OCI-LY7 (cell line): ENCODE data around the gene SPAG4. TPM values are rescaled to one million over a fixed set of nuclear protein-coding genes. Genes with fewer than 3 reads are reported as not detected.

ENCODE experiments used
- BruUV-seq: library from RNA; stranded (reverse); fragments of 400-500 nt; replicated peaks from 2 replicates; lab custom pipeline; 2021; lab: Mats Ljungman, UMichigan
- CTCF ChIA-PET: fragments of 300-600 bp; sonication (Branson Sonifier 250); formaldehyde crosslinking; loops from one replicate; lab custom pipeline; 2022; ENCODE audit warnings: antibody characterized with exemption; ENCODE audit not compliant: unreplicated experiment; lab: Charles Lee
- POLR2A ChIA-PET: fragments of 300-600 bp; sonication (Branson Sonifier 250); formaldehyde crosslinking; loops from one replicate; lab custom pipeline; 2022; ENCODE audit warnings: antibody characterized with exemption; lab: Charles Lee
- DNase-seq: peaks from one replicate; pipeline ENCODE4 v3.0.0-alpha.2; 2015; ENCODE audit warnings: low spot score
- H2AFZ ChIP-seq: fragments of 200-600 bp; sonication (generic), shearing (Covaris generic); 2 replicates; pipeline ENCODE4 v1.6.1; 2014; ENCODE audit warnings: mild to moderate bottlenecking, antibody characterized with exemption, low read length, moderate library complexity
- H3K27ac ChIP-seq: fragments of 200-600 bp; sonication (generic); 2 replicates; pipeline ENCODE4 v1.5.1; 2014; ENCODE audit warnings: mixed run types, low read depth, mild to moderate bottlenecking, moderate library complexity, low read length, inconsistent platforms; ENCODE audit not compliant: poor library complexity, severe bottlenecking
- H3K36me3 ChIP-seq: fragments of 200-600 bp; sonication (generic); 2 replicates; pipeline ENCODE4 v1.6.1; 2014; ENCODE audit warnings: mild to moderate bottlenecking, antibody characterized with exemption, low read length, moderate library complexity, mixed read lengths; ENCODE audit not compliant: insufficient read depth
- H3K4me1 ChIP-seq: fragments of 200-600 bp; sonication (generic); 2 replicates; pipeline ENCODE4 v1.5.1; 2014; ENCODE audit warnings: mild to moderate bottlenecking, low read length; ENCODE audit not compliant: insufficient read depth, poor library complexity, severe bottlenecking
- H3K4me2 ChIP-seq: fragments of 200-600 bp; sonication (generic); 2 replicates; pipeline ENCODE4 v1.6.1; 2014; ENCODE audit warnings: mild to moderate bottlenecking, low read length
- H3K4me3 ChIP-seq: fragments of 200-600 bp; sonication (generic); 2 replicates; pipeline ENCODE4 v1.5.1; 2014; ENCODE audit warnings: mild to moderate bottlenecking, low read depth, low read length; ENCODE audit not compliant: poor library complexity, severe bottlenecking
- H3K79me2 ChIP-seq: fragments of 200-600 bp; sonication (generic); 2 replicates; pipeline ENCODE4 v1.6.1; 2016; ENCODE audit warnings: low read depth, mild to moderate bottlenecking, low read length, moderate library complexity, mixed read lengths; ENCODE audit not compliant: insufficient read depth
- H3K9me2 ChIP-seq: fragments of 200-600 bp; sonication (generic); 2 replicates; pipeline ENCODE4 v1.6.1; 2016; ENCODE audit warnings: mild to moderate bottlenecking, low read length, mixed read lengths; ENCODE audit not compliant: insufficient read depth
- H3K9me3 ChIP-seq: fragments of 200-600 bp; sonication (generic); 2 replicates; pipeline ENCODE4 v1.6.1; 2014; ENCODE audit warnings: mild to moderate bottlenecking, mixed run types, low read length, mixed read lengths
- H4K20me1 ChIP-seq: fragments of 200-600 bp; sonication (generic); 2 replicates; pipeline ENCODE4 v1.6.1; 2014; ENCODE audit warnings: mild to moderate bottlenecking, antibody characterized with exemption, low read length, moderate library complexity, mixed read lengths; ENCODE audit not compliant: insufficient read depth
- EZH2phosphoT487 ChIP-seq: fragments of 200-600 bp; sonication (generic); IDR thresholded peaks from 2 replicates; pipeline ENCODE4 v1.6.1; 2018; ENCODE audit warnings: low read depth, borderline replicate concordance, mild to moderate bottlenecking, mixed run types, antibody characterized with exemption, low read length, moderate library complexity, mixed read lengths
- intact Hi-C: fragments of 100-400 bp; cut with micrococcal nuclease; formaldehyde crosslinking; loops from one replicate; pipeline ENCODE4 v1.10.0; 2022; ENCODE audit not compliant: unreplicated experiment
- total RNA-seq, 2 experiments: library from RNA; depleted of rRNA in 1 of 2; stranded (reverse); fragments of >200 nt in 1 of 2; shearing (Covaris generic) in 1 of 2; gene quantifications; 2 replicates each; pipeline ENCODE4 v1.2.3, GENCODE V29; 2014 to 2022
- TF ChIP-seq, protein P1 (sequence below): fragments of 200-600 bp; sonication (generic); conservative IDR thresholded peaks from 2 replicates; pipeline ENCODE4 v1.5.1; 2014; ENCODE audit warnings: mild to moderate bottlenecking, antibody characterized with exemption, low read length, moderate library complexity, mixed read lengths

Gene SPAG4
- total RNA-seq, 2 experiments from 2014 or later, result 24.7 to 64.2 TPM

DNA sequence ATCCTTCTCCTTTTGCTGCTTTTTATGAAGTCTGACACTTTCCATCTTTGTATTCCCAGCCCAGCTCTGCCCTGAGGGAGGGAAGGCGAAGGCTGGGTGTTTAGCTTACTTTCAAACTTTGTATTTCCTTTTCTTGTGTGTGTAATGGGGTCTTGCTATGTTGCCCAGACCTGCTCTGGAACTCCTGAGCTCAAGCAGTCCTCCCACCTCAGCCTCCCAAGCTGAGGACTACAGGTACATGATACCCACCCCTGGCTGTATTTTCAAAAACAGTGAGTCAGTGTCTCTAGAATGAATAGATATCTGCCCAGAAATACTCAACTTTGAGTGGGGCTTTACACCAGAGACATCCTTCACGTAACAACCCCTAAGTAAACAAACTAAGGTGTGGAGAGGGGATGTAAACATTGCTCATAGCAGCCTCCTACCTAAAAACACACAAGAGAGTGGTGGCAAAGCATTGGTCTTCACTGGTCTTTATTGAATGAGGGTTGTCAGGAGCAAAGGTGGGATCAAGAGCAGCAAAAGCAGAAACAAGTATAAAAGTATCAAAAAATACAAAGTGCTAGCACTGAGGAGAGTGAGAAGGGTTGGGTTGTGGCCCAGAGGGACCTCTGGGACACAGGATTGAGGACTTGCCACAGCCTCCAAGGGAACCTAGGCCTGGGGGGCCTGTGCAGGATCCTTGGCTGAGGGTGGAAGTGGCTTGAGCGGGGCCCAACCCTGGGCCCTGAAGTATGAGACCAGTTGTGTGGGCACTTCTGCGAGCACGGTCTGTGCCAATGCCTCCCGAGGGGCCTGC lies 10.2 kb downstream of the SPAG4 start:
- no TSS peak for BruUV-seq
- peaks cover 75% of the 10 kb centered on the region for H3K36me3 ChIP-seq
- TF ChIP-seq EZH2phosphoT487, result no peak
- TF ChIP-seq, protein P1, sequence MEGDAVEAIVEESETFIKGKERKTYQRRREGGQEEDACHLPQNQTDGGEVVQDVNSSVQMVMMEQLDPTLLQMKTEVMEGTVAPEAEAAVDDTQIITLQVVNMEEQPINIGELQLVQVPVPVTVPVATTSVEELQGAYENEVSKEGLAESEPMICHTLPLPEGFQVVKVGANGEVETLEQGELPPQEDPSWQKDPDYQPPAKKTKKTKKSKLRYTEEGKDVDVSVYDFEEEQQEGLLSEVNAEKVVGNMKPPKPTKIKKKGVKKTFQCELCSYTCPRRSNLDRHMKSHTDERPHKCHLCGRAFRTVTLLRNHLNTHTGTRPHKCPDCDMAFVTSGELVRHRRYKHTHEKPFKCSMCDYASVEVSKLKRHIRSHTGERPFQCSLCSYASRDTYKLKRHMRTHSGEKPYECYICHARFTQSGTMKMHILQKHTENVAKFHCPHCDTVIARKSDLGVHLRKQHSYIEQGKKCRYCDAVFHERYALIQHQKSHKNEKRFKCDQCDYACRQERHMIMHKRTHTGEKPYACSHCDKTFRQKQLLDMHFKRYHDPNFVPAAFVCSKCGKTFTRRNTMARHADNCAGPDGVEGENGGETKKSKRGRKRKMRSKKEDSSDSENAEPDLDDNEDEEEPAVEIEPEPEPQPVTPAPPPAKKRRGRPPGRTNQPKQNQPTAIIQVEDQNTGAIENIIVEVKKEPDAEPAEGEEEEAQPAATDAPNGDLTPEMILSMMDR, result no peak
- ChIA-PET CTCF (no interaction called here), POLR2A (interaction anchor here (0.7 to 1.0 kb wide), 2 partner anchors 9 to 330 kb away, joined by 4 to 5 read pairs; no protein-coding TSS in a partner anchor)
- H4K20me1 ChIP-seq, result no peaks in the 10 kb centered on the region
- H3K4me3 ChIP-seq, result no peak overlapping the region
- no peaks in the 10 kb centered on the region for H3K9me3 ChIP-seq
- no peak overlapping the region for H3K27ac ChIP-seq
- H3K9me2 ChIP-seq, result no peaks in the 10 kb centered on the region
- H2AFZ ChIP-seq, result no peak overlapping the region
- no peaks in the 10 kb centered on the region for H3K79me2 ChIP-seq
- H3K4me1 ChIP-seq, result no peaks in the 10 kb centered on the region
- DNase-seq, result no peak
- H3K4me2 ChIP-seq, result no peak overlapping the region
- intact Hi-C loops, result no loop called here

DNA sequence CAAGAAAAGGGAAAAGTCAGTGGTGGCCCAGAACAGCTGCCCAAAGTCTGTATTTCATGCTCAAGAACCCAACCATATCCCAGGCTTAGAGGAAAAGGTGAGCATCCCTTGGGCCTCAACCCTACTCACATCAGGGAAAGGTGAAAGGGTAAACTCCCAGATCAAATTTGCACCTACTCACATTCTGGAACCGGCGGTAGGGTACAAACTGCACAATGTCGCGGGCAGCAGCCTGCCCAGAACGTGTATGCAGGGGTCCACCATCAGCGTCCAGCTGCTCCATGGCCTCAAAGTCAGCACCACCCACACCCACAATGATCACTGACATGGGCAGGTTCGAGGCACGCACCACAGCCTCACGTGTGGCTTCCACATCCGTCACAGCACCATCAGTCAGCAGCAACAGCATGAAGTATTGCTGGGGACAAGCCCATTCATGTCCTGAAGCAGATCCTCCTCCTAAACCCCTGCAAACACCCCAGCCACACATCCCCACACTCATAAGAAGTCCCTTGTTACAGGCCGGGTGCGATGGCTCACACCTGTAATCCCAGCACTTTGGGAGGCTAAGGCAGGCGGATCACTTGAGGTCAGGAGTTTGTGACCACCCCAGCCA lies 10.9 kb downstream of the SPAG4 start:
- no peak overlapping the region for H2AFZ ChIP-seq
- peaks cover 75% of the 10 kb centered on the region for H3K36me3 ChIP-seq
- no peak overlapping the region for H3K4me2 ChIP-seq
- POLR2A ChIA-PET, result interaction anchor here (1.0 kb wide), 1 partner anchor 8 kb away, joined by 5 read pairs; no protein-coding TSS in a partner anchor
- no peak overlapping the region for H3K27ac ChIP-seq
- TF ChIP-seq, protein P1, result no peak
- no peak for TF ChIP-seq EZH2phosphoT487
- no peaks in the 10 kb centered on the region for H3K9me3 ChIP-seq
- no peaks in the 10 kb centered on the region for H3K79me2 ChIP-seq
- no peaks in the 10 kb centered on the region for H4K20me1 ChIP-seq
- no peak overlapping the region for H3K4me3 ChIP-seq
- DNase-seq, result no peak
- intact Hi-C loops, result no loop called here
- H3K9me2 ChIP-seq, result no peaks in the 10 kb centered on the region
- BruUV-seq, result TSS peak; percentile 47
- CTCF ChIA-PET, result no interaction called here
- H3K4me1 ChIP-seq, result no peaks in the 10 kb centered on the region
